ENCODE results near the gene RET.

GRCh38 chr10:43170491-43170890 lies 93.6 kb downstream of the RET start:
- TF ChIP-seq CTCF (IDR thresholded peaks at IDR 0.05) (peak in 2 of 4 donors; percentile 15 to 24), POLR2A (IDR thresholded peaks at IDR 0.05) (no peak)

All from right lobe of liver (tissue), 4 donors.